ENCODE results near the gene GDPGP1. TPM values are rescaled to one million over a fixed set of nuclear protein-coding genes. Genes with fewer than 3 reads are reported as not detected.
"Not testable (repeated sequence)": the region's sequence is repeated elsewhere in the genome, so short reads cannot be mapped to it uniquely, and the experiment has no call there.

GDPGP1 gene
- 10 to 100 TPM in 1 of 2 donors, 1 to 10 TPM in 1; 5.0 to 23.4 TPM for total RNA-seq

GRCh38 chr15:90234096-90234988 is at the start of gene GDPGP1:
Gene GDPGP1, plus strand, starts transcription at chr15:90234209. Its CDS starts 6,700 bp downstream, at chr15:90240909.
- Histone ChIP-seq H3K27ac (peak within 1 kb of the TSS; percentile 88 to 92), H3K9me3 (no peaks in the 10 kb centered on the region), H3K4me3 (peak within 1 kb of the TSS; percentile 86), H3K36me3 (peaks cover 8% of the 10 kb centered on the region), H3K27me3 (replicated peaks; ENCODE audit: insufficient read depth) (no peaks in the 10 kb centered on the region), H3K4me1 (ENCODE audit: control insufficient read depth in 1 of 2, low read depth in 2 of 2) (peaks cover 27 to 39% of the 10 kb centered on the region in 2 donors)
- ATAC-seq (ENCODE audit: insufficient number of reproducible peaks, low FRiP score, low read depth) (no peak), DNase-seq (ENCODE audit: low spot score) (no peak)
- no peak for TF ChIP-seq CTCF (IDR thresholded peaks at IDR 0.05)

GRCh38 chr15:90184786-90185704 is 49.0 kb upstream of the GDPGP1 start:
- no peaks in the 10 kb centered on the region for H3K36me3 ChIP-seq
- H3K4me1 ChIP-seq (ENCODE audit: control insufficient read depth in 1 of 2, low read depth in 2 of 2), result peaks cover 0 to 20% of the 10 kb centered on the region in 2 donors
- peak overlapping the region; percentile 87 for H3K4me3 ChIP-seq
- peak overlapping the region; percentile 87 to 88 for H3K27ac ChIP-seq
- H3K9me3 ChIP-seq, result no peaks in the 10 kb centered on the region
- TF ChIP-seq CTCF (IDR thresholded peaks at IDR 0.05), result no peak
- no peaks in the 10 kb centered on the region for H3K27me3 ChIP-seq (replicated peaks; ENCODE audit: insufficient read depth)
- ATAC-seq (ENCODE audit: insufficient number of reproducible peaks, low FRiP score, low read depth), result peak; percentile 30
- DNase-seq (ENCODE audit: low spot score), result no peak

DNA sequence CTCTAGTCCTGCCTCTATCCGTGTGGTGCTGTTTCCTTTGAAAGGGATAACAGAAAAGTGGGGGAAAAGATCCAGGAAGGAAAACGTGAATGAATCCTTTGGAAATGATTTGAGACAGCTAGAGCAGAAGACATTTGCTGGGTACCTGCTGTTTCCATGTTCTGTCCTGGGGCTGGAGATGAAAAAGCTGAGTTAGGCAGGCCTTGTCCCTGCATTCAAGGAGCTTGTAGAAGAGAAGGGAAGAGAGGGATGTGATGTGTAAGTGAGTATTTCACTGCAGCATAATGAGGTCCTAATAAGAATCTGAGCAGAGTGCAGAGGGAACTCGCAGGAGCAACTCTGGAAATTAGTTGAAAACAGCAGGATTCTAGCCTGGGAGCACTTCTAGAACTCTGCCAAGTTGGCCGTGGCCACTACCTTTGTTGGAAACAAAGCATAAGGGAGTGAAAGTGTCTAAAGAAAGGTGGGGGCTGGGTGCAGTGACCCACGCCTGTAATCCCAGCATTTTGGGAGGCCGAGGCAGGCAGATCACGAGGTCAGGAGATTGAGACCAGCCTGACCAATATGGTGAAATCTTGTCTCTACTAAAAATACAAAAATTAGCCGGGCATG is 46.6 kb upstream of the GDPGP1 start:
- H3K4me1 ChIP-seq (ENCODE audit: control insufficient read depth in 1 of 2, low read depth in 2 of 2), result peaks cover 8 to 34% of the 10 kb centered on the region in 2 donors
- no peaks in the 10 kb centered on the region for H3K9me3 ChIP-seq
- ATAC-seq (ENCODE audit: insufficient number of reproducible peaks, low FRiP score, low read depth) (no peak), DNase-seq (ENCODE audit: low spot score) (no peak)
- H3K4me3 ChIP-seq, result no peak overlapping the region
- no peak for TF ChIP-seq CTCF (IDR thresholded peaks at IDR 0.05)
- H3K27me3 ChIP-seq (replicated peaks; ENCODE audit: insufficient read depth), result no peaks in the 10 kb centered on the region
- H3K27ac ChIP-seq, result no peak overlapping the region
- H3K36me3 ChIP-seq, result no peaks in the 10 kb centered on the region

GRCh38 chr15:90188065-90188464 is 45.9 kb upstream of the GDPGP1 start:
- not testable (repeated sequence) for H3K4me3 ChIP-seq; H3K9me3 ChIP-seq; H3K27me3 ChIP-seq (replicated peaks; ENCODE audit: insufficient read depth); H3K27ac ChIP-seq; ATAC-seq (ENCODE audit: insufficient number of reproducible peaks, low FRiP score, low read depth); DNase-seq (ENCODE audit: low spot score); H3K36me3 ChIP-seq
- H3K4me1 ChIP-seq (ENCODE audit: control insufficient read depth in 1 of 2, low read depth in 2 of 2), result peaks cover 13 to 41% of the 10 kb centered on the region in 2 donors

- H3K4me1 ChIP-seq (ENCODE audit: control insufficient read depth in 1 of 2, low read depth in 2 of 2), result peaks cover 17 to 48% of the 10 kb centered on the region in 2 donors
Observed at GRCh38 chr15:90188914-90189748, 44.9 kb upstream of the GDPGP1 start.

More at GRCh38 chr15:90188914-90189748, 44.9 kb upstream of the GDPGP1 start:
- no peak for ATAC-seq (ENCODE audit: insufficient number of reproducible peaks, low FRiP score, low read depth)
- Histone ChIP-seq H3K36me3 (no peaks in the 10 kb centered on the region), H3K27ac (no peak overlapping the region), H3K4me3 (no peak overlapping the region), H3K27me3 (replicated peaks; ENCODE audit: insufficient read depth) (no peaks in the 10 kb centered on the region), H3K9me3 (no peaks in the 10 kb centered on the region)
- no peak for DNase-seq (ENCODE audit: low spot score)
- TF ChIP-seq CTCF (IDR thresholded peaks at IDR 0.05), result no peak
